Measurements from ENCODE around the gene PRMT7. TPM values are rescaled to one million over a fixed set of nuclear protein-coding genes. Genes with fewer than 3 reads are reported as not detected.

The PRMT7 gene
- total RNA-seq, 2 donors from 2014 or later, result 24.5 to 35.7 TPM

GRCh38 chr16:68384288-68385161 is 73.7 kb downstream of the PRMT7 start:
- no peaks in the 10 kb centered on the region for H3K27me3 ChIP-seq
- H3K27ac ChIP-seq, result no peak overlapping the region
- H3K36me3 ChIP-seq, result no peaks in the 10 kb centered on the region

GRCh38 chr16:68385371-68385770 is 74.6 kb downstream of the PRMT7 start:
- Histone ChIP-seq H3K4me3 (no peak overlapping the region), H3K36me3 (no peaks in the 10 kb centered on the region), H3K4me1 (peaks cover 0 to 9% of the 10 kb centered on the region in 2 donors), H3K9me3 (no peaks in the 10 kb centered on the region), H3K27me3 (no peaks in the 10 kb centered on the region), H3K27ac (no peak overlapping the region)
- no peak for DNase-seq (ENCODE audit: low spot score)
- TF ChIP-seq CTCF (IDR thresholded peaks at IDR 0.05), result no peak

More at GRCh38 chr16:68384288-68385161, 73.7 kb downstream of the PRMT7 start:
- no peaks in the 10 kb centered on the region for H3K9me3 ChIP-seq
- peaks cover 0 to 9% of the 10 kb centered on the region in 2 donors for H3K4me1 ChIP-seq
- no peak for DNase-seq (ENCODE audit: low spot score)
- TF ChIP-seq CTCF (IDR thresholded peaks at IDR 0.05), result no peak
- H3K4me3 ChIP-seq, result no peak overlapping the region

- Histone ChIP-seq H3K27ac (no peak overlapping the region), H3K4me1 (peaks cover 0 to 9% of the 10 kb centered on the region in 2 donors), H3K27me3 (no peaks in the 10 kb centered on the region), H3K36me3 (no peaks in the 10 kb centered on the region), H3K9me3 (no peaks in the 10 kb centered on the region), H3K4me3 (no peak overlapping the region)
- DNase-seq (ENCODE audit: low spot score), result no peak
- TF ChIP-seq CTCF (IDR thresholded peaks at IDR 0.05), result no peak
Measured at GRCh38 chr16:68386628-68387027, 75.8 kb downstream of the PRMT7 start.

GRCh38 chr16:68387301-68387700 is 76.5 kb downstream of the PRMT7 start:
- no peaks in the 10 kb centered on the region for H3K9me3 ChIP-seq
- no peak overlapping the region for H3K27ac ChIP-seq
- H3K4me3 ChIP-seq, result no peak overlapping the region
- no peak for DNase-seq (ENCODE audit: low spot score)
- TF ChIP-seq CTCF (IDR thresholded peaks at IDR 0.05), result no peak
- no peaks in the 10 kb centered on the region for H3K36me3 ChIP-seq
- no peaks in the 10 kb centered on the region for H3K27me3 ChIP-seq
- peaks cover 0 to 9% of the 10 kb centered on the region in 2 donors for H3K4me1 ChIP-seq

GRCh38 chr16:68388124-68388523 is 77.3 kb downstream of the PRMT7 start:
- no peak overlapping the region for H3K27ac ChIP-seq
- no peak overlapping the region for H3K4me3 ChIP-seq
- H3K4me1 ChIP-seq, result peaks cover 0 to 9% of the 10 kb centered on the region in 2 donors
- no peaks in the 10 kb centered on the region for H3K36me3 ChIP-seq
- H3K9me3 ChIP-seq, result no peaks in the 10 kb centered on the region
- TF ChIP-seq CTCF (IDR thresholded peaks at IDR 0.05), result no peak
- no peak for DNase-seq (ENCODE audit: low spot score)
- H3K27me3 ChIP-seq, result no peaks in the 10 kb centered on the region
